GM23248 (cell line): Measurements from ENCODE around the gene TRAF1. TPM values are rescaled to one million over a fixed set of nuclear protein-coding genes. Genes with fewer than 3 reads are reported as not detected.

ENCODE experiments used
- DNase-seq: peaks from one replicate; pipeline ENCODE4 v3.0.0-alpha.2; 2015
- H2AFZ ChIP-seq: fragments of 200-600 bp; sonication (generic); 2 replicates; pipeline ENCODE4 v1.6.1; 2016; ENCODE audit warnings: antibody characterized with exemption
- H3F3A ChIP-seq: fragments of 200-600 bp; sonication (generic); 2 replicates; pipeline ENCODE4 v1.6.1; 2016; ENCODE audit warnings: mild to moderate bottlenecking, antibody characterized with exemption, mixed run types; ENCODE audit not compliant: insufficient read depth
- H3K27ac ChIP-seq: fragments of 200-600 bp; sonication (generic); 2 replicates; pipeline ENCODE4 v1.5.1; 2016; ENCODE audit warnings: mild to moderate bottlenecking
- H3K27me3 ChIP-seq: fragments of 200-600 bp; sonication (generic); replicated peaks from 2 replicates; pipeline ENCODE4 v1.6.1; 2016; ENCODE audit warnings: mild to moderate bottlenecking; ENCODE audit not compliant: insufficient read depth
- H3K36me3 ChIP-seq: fragments of 200-600 bp; sonication (generic); 2 replicates; pipeline ENCODE4 v1.6.1; 2016; ENCODE audit warnings: low read depth, mild to moderate bottlenecking
- H3K4me1 ChIP-seq: fragments of 200-600 bp; sonication (generic); 2 replicates; pipeline ENCODE4 v1.6.1; 2016; ENCODE audit warnings: mild to moderate bottlenecking; ENCODE audit not compliant: insufficient read depth
- H3K4me2 ChIP-seq: fragments of 200-600 bp; sonication (generic); one replicate; pipeline ENCODE4 v1.6.1; 2016; ENCODE audit warnings: mild to moderate bottlenecking; ENCODE audit not compliant: unreplicated experiment
- H3K4me3 ChIP-seq: fragments of 200-600 bp; sonication (generic); 2 replicates; pipeline ENCODE4 v1.5.1; 2016; ENCODE audit warnings: mild to moderate bottlenecking
- H3K79me2 ChIP-seq: fragments of 200-600 bp; sonication (generic); 2 replicates; pipeline ENCODE4 v1.6.1; 2016; ENCODE audit warnings: mild to moderate bottlenecking; ENCODE audit not compliant: insufficient read depth
- H3K9ac ChIP-seq: fragments of 200-600 bp; sonication (generic); 2 replicates; pipeline ENCODE4 v1.6.1; 2016; ENCODE audit warnings: mild to moderate bottlenecking
- H3K9me2 ChIP-seq: fragments of 200-600 bp; sonication (generic); 2 replicates; pipeline ENCODE4 v1.6.1; 2016; ENCODE audit warnings: mixed run types, mild to moderate bottlenecking, moderate library complexity; ENCODE audit not compliant: insufficient read depth
- H3K9me3 ChIP-seq: fragments of 200-600 bp; sonication (generic); one replicate; pipeline ENCODE4 v1.6.1; 2017; ENCODE audit warnings: low read depth
- H4K20me1 ChIP-seq: fragments of 200-600 bp; sonication (generic); 2 replicates; pipeline ENCODE4 v1.6.0; 2016; ENCODE audit not compliant: insufficient read depth
- EZH2 ChIP-seq: fragments of 200-600 bp; sonication (generic); IDR thresholded peaks from 2 replicates; pipeline ENCODE4 v1.6.1; 2018; ENCODE audit warnings: antibody characterized with exemption, mild to moderate bottlenecking; ENCODE audit not compliant: insufficient read depth, poor library complexity, severe bottlenecking
- EZH2phosphoT487 ChIP-seq: fragments of 200-600 bp; sonication (generic); IDR thresholded peaks from 2 replicates; pipeline ENCODE4 v1.6.1; 2018; ENCODE audit warnings: antibody characterized with exemption, moderate library complexity, mild to moderate bottlenecking, low read depth; ENCODE audit not compliant: insufficient read depth
- WGBS, 2 experiments: methylation state at CpG; one replicate each; pipeline ENCODE4 v1.1.6; 2015 to 2017; ENCODE audit warnings: low lambda C conversion rate in 2 of 2, low coverage in 1 of 2; ENCODE audit errors: missing lambda C conversion rate in 2 of 2; 5-methylcytosine and 5-hydroxymethylcytosine counted together
- in situ Hi-C: fragments of 300-500 bp; cut with MboI; formaldehyde crosslinking; loops from 2 replicates; pipeline ENCODE4 v1.15.0; 2020
- polyA plus RNA-seq: library from polyadenylated mRNA; unstranded; fragments of >200 nt; fragmentation: Nextera tagmentation; extraction: Ambion mirVana; gene quantifications from 2 replicates; pipeline ENCODE4 v1.2.1, GENCODE V29; 2016
- total RNA-seq: library from RNA; depleted of rRNA; stranded (reverse); fragments of >200 nt; shearing (Covaris generic); gene quantifications from 2 replicates; pipeline ENCODE4 v1.2.3, GENCODE V29; 2014

Gene TRAF1
- total and polyA plus RNA-seq, 2 experiments from 2014 or later, result 0.54 to 0.75 TPM

DNA sequence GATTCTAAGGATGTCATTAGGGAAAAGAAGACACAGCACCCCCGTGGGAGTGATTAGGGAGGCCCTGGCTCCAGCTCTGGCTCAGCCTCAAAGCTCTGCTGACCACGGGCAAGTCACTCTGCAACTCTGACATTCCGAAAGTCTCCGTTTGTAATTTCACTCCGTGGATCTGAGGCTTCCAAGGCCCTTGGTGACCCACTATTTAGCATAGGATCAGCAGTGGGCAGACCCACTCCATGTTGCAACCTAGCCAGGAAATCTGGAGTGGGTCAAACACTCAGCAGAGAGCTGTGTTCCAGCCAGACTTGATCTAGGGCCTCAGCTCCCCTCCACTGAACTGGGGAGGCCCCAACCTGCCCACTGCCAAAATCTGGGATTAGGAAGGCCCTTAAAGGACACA is 61.4 kb downstream of the TRAF1 start:
- Histone ChIP-seq H3K9me2 (no peaks in the 10 kb centered on the region), H3K4me2 (no peak overlapping the region), H3K4me3 (no peak overlapping the region), H3K27ac (no peak overlapping the region), H3K9ac (no peak overlapping the region), H3K9me3 (no peaks in the 10 kb centered on the region), H3F3A (peaks cover 4% of the 10 kb centered on the region; the same call in 1 of the 2 replicates), H3K36me3 (0 out of 2 replicates have a peak, but pooled peaks cover 3% of the 10 kb centered on the region), H4K20me1 (no peaks in the 10 kb centered on the region), H3K27me3 (no peaks in the 10 kb centered on the region), H2AFZ (no peak overlapping the region), H3K79me2 (no peaks in the 10 kb centered on the region), H3K4me1 (peaks cover 3% of the 10 kb centered on the region; the same call in 1 of the 2 replicates)
- WGBS, 2 experiments, result 72 to 80% methylated on average over 5 of the region's 5 CpGs
- in situ Hi-C loops, result no loop called here
- TF ChIP-seq EZH2phosphoT487 (no peak), EZH2 (no peak)
- DNase-seq, result no peak

DNA sequence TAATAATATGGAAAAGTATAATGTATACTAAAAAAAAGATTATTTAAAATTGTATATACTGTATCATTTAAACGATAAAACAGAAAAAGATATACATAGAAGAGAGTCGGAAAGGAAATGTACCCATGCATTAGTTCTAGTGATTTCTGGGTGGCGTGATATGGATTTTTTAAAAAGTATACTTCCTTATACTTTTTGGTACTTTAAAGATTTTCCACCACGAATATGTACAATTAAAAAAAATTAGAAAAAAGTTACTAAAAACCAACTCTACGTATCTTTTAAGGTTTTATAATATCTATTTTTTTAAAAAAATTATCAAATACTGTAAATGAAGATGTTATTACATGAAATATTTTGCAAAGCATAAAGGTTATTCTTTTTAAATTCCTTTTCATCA is 61.9 kb downstream of the TRAF1 start:
- 0 out of 2 replicates have a peak, but pooled peaks cover 4% of the 10 kb centered on the region for H3K36me3 ChIP-seq
- no peak for TF ChIP-seq EZH2phosphoT487
- no peak for TF ChIP-seq EZH2
- WGBS, 2 experiments, result 91 to 92% methylated on average over 5 of the region's 5 CpGs

DNA sequence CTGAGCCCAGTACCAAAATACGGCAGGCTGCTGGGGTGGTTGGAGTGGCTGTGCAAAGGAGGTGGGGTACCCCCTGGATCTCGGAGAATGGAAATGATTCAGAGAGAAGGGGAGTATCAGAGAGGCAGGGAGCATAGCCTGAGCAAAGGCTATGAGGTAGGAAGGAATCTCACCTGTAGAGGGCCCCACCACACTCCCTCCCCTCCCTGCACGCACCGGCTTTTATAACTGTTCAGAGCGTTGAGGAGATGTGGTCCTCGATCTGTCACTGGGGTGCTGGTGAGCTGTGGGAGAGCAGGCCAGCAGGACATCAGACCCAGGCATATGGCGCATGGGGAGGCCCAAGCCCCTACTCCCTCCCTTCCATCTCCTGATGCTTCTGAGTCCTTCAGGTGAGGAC is 62.8 kb downstream of the TRAF1 start:
- no peaks in the 10 kb centered on the region for H3K9me2 ChIP-seq
- no peak overlapping the region for H3K4me3 ChIP-seq
- in situ Hi-C loops, result no loop called here
- no peaks in the 10 kb centered on the region for H4K20me1 ChIP-seq
- H3K4me2 ChIP-seq, result no peak overlapping the region
- WGBS, 2 experiments, result 92 to 94% methylated on average over 7 of the region's 7 CpGs
- H3K9me3 ChIP-seq, result no peaks in the 10 kb centered on the region
- no peaks in the 10 kb centered on the region for H3K27me3 ChIP-seq
- TF ChIP-seq EZH2phosphoT487, result no peak
- no peak for TF ChIP-seq EZH2
- peaks cover 4% of the 10 kb centered on the region; the same call in 1 of the 2 replicates for H3F3A ChIP-seq
- no peak overlapping the region for H3K9ac ChIP-seq
- H3K36me3 ChIP-seq, result 0 out of 2 replicates have a peak, but pooled peaks cover 4% of the 10 kb centered on the region
- H2AFZ ChIP-seq, result no peak overlapping the region
- no peak overlapping the region for H3K27ac ChIP-seq
- no peaks in the 10 kb centered on the region for H3K4me1 ChIP-seq
- no peak for DNase-seq
- no peaks in the 10 kb centered on the region for H3K79me2 ChIP-seq

More for the DNA sequence above, 61.9 kb downstream of the TRAF1 start:
- Histone ChIP-seq H3K9me3 (no peaks in the 10 kb centered on the region), H3K4me2 (no peak overlapping the region), H3K4me1 (peaks cover 3% of the 10 kb centered on the region; the same call in 1 of the 2 replicates), H3K27ac (no peak overlapping the region), H3F3A (peaks cover 4% of the 10 kb centered on the region; the same call in 1 of the 2 replicates), H3K79me2 (no peaks in the 10 kb centered on the region), H4K20me1 (no peaks in the 10 kb centered on the region), H3K9ac (no peak overlapping the region), H2AFZ (no peak overlapping the region), H3K9me2 (no peaks in the 10 kb centered on the region), H3K27me3 (no peaks in the 10 kb centered on the region), H3K4me3 (no peak overlapping the region)
- in situ Hi-C loops, result no loop called here
- DNase-seq, result no peak

DNA sequence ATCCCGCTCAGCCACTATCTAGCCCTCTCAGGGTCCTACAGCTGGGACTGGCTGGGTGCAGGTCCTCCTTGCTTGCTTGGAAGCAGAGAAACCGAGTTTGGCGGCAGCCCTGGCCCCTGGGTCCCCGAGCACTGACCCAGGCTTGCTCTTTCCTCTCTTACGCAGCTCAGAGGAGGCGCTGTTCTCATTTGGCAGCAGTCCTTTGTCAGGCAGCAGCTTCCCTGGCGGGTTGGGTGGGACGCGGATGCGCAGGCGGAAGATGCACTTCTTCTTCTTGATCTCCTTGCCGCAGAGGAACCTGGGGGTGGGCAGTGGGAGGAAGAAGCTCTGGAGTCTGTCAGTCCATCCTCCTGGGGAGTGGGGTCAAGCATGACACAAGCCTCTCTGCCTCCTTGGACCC is 64.1 kb downstream of the TRAF1 start:
- H3K4me3 ChIP-seq, result no peak overlapping the region
- no peaks in the 10 kb centered on the region for H3K9me3 ChIP-seq
- H3K9ac ChIP-seq, result no peak overlapping the region
- 90 to 95% methylated on average over 12 of the region's 12 CpGs for WGBS, 2 experiments
- no peak overlapping the region for H2AFZ ChIP-seq
- no peak overlapping the region for H3K27ac ChIP-seq
- no peak for TF ChIP-seq EZH2phosphoT487
- no peak for TF ChIP-seq EZH2
- no peaks in the 10 kb centered on the region for H3F3A ChIP-seq
- no peaks in the 10 kb centered on the region for H4K20me1 ChIP-seq
- no peak overlapping the region for H3K4me2 ChIP-seq
- 0 out of 2 replicates have a peak, but pooled peaks cover 4% of the 10 kb centered on the region for H3K36me3 ChIP-seq
- in situ Hi-C loops, result no loop called here
- DNase-seq, result no peak
- H3K27me3 ChIP-seq, result no peaks in the 10 kb centered on the region
- no peaks in the 10 kb centered on the region for H3K4me1 ChIP-seq
- H3K79me2 ChIP-seq, result no peaks in the 10 kb centered on the region
- no peaks in the 10 kb centered on the region for H3K9me2 ChIP-seq

DNA sequence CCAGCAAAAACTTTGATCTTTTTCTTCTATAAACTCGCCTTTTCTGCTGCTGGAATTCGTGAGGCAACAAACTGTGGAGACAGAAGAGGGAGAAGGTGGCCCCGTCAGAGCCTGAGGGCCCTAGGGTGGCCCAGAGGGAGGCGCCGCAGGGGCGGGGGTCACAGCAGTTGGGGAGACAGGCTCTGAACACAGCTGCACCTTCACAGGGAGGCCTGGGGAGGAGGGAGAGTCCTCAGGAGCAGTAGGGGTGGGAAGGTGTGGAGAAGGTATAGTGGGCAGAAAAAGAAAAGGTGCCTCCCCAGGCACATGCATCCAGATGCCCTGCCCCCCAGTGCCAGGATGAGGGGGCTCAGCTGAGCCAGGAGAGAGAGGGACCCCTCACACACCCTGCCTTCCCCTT is 64.7 kb downstream of the TRAF1 start:
- Histone ChIP-seq H3K4me3 (no peak overlapping the region), H4K20me1 (no peaks in the 10 kb centered on the region), H2AFZ (no peak overlapping the region), H3K27me3 (no peaks in the 10 kb centered on the region), H3F3A (no peaks in the 10 kb centered on the region), H3K4me2 (no peak overlapping the region), H3K36me3 (0 out of 2 replicates have a peak, but pooled peaks cover 4% of the 10 kb centered on the region), H3K9me3 (no peaks in the 10 kb centered on the region), H3K27ac (no peak overlapping the region), H3K9ac (no peak overlapping the region), H3K79me2 (no peaks in the 10 kb centered on the region), H3K4me1 (no peaks in the 10 kb centered on the region), H3K9me2 (no peaks in the 10 kb centered on the region)
- in situ Hi-C loops, result no loop called here
- 95 to 96% methylated on average over 6 of the region's 6 CpGs for WGBS, 2 experiments
- DNase-seq, result no peak
- TF ChIP-seq EZH2phosphoT487 (no peak), EZH2 (no peak)
